K562 (cell line): ENCODE results near the gene PHTF2. TPM values are rescaled to one million over a fixed set of nuclear protein-coding genes. Genes with fewer than 3 reads are reported as not detected.
A peak's percentile ranks its signal among the peaks of the same experiment; 100 is the strongest.

Experiments used
- CREB3L1 ChIP-seq: fragments of 450-650 bp; IDR thresholded peaks from 2 replicates; pipeline ENCODE4 v1.6.1; 2014; ENCODE audit warnings: low read depth, mild to moderate bottlenecking, moderate library complexity, borderline replicate concordance
- DPF2 ChIP-seq: fragments of 450-650 bp; IDR thresholded peaks from 2 replicates; pipeline ENCODE4 v1.6.1; 2016
- EP400 ChIP-seq: fragments of 450-650 bp; IDR thresholded peaks from 2 replicates; pipeline ENCODE4 v1.6.1; 2017; ENCODE audit warnings: antibody characterized with exemption, mild to moderate bottlenecking, moderate library complexity
- FOXA3 ChIP-seq, 2 experiments: fragments of 450-650 bp in 1 of 2; sonication (generic) in 1 of 2; formaldehyde crosslinking; IDR thresholded peaks in 1 of 2; conservative IDR thresholded peaks in 1 of 2; 2 replicates each; pipeline versions ENCODE4 v1.4.0 to v1.8.0; 2020 to 2022; ENCODE audit warnings: mild to moderate bottlenecking in 2 of 2, missing genetic modification reagents in 1 of 2
- GTF2B ChIP-seq: IDR thresholded peaks from 2 replicates; pipeline ENCODE4 v1.6.1; 2011; ENCODE audit not compliant: insufficient read length; ENCODE audit errors: extremely low read depth
- HES1 ChIP-seq: fragments of 450-650 bp; IDR thresholded peaks from 2 replicates; pipeline ENCODE4 v1.6.1; 2016; ENCODE audit warnings: low read depth, mild to moderate bottlenecking, moderate library complexity
- MED1 ChIP-seq: sonication (generic); formaldehyde crosslinking; IDR thresholded peaks from 2 replicates; pipeline ENCODE4 v1.8.1; 2023; ENCODE audit warnings: missing genetic modification reagents, borderline replicate concordance
- MGA ChIP-seq: fragments of 450-650 bp; IDR thresholded peaks from 2 replicates; pipeline ENCODE4 v1.6.1; 2016; ENCODE audit warnings: mild to moderate bottlenecking, moderate library complexity
- PKNOX1 ChIP-seq: fragments of 450-650 bp; IDR thresholded peaks from 2 replicates; pipeline ENCODE4 v1.6.1; 2016
- ZNF274 ChIP-seq: IDR thresholded peaks from 2 replicates; pipeline ENCODE4 v1.6.1; 2011; ENCODE audit warnings: low read depth, mild to moderate bottlenecking, low read length, moderate library complexity, borderline replicate concordance
- ZNF717 ChIP-seq: fragments of 250-450 bp; sonication (Bioruptor Pico); IDR thresholded peaks from 2 replicates; pipeline ENCODE4 v1.5.0; 2021
- polyA plus RNA-seq, 8 experiments: library from polyadenylated mRNA; depleted of rRNA in 4 of 8; stranded (reverse) in 5 of 8; unstranded in 3 of 8; fragments of >200 nt; fragmentation: Nextera tagmentation in 2 of 8; fragmentation: Illumina TruSeq in 1 of 8; extraction: Ambion mirVana in 2 of 8; extraction: Trizol in 1 of 8; gene quantifications; 2 replicates each; pipeline versions ENCODE4 v1.2.1 to v1.2.3, GENCODE V29; 2011 to 2014; ENCODE audit warnings: inconsistent platforms in 1 of 8, missing spikeins in 1 of 8
- total RNA-seq, 7 experiments: library from RNA; depleted of rRNA in 6 of 7; stranded (reverse); fragments of >200 nt in 6 of 7; fragmentation: Illumina TruSeq in 2 of 7; extraction: Trizol in 2 of 7; gene quantifications; 2 replicates each; pipeline versions ENCODE4 v1.2.1 to v1.2.3, GENCODE V29; 2011 to 2021; ENCODE audit warnings: low replicate concordance in 1 of 7

PHTF2 gene
- total and polyA plus RNA-seq, 9 of the 15 experiments (the other 6 are each of a cell fraction or from before 2014, with no cell fraction given): 17.9 to 43.6 (median 25.4) TPM

- TF ChIP-seq GTF2B (no peak), CREB3L1 (0 out of 2 replicates have a peak, but pooled peaks have one; percentile 31), FOXA3 (CRISPR knock-in tag; conservative IDR thresholded peaks at IDR 0.05 in 1 of 2, IDR thresholded peaks at IDR 0.05 in 1 of 2) (peak; percentile 94 to 97), EP400 (no peak), ZNF274 (no peak), MGA (peak; percentile 30; the same call in 1 of the 2 replicates), DPF2 (peak; percentile 70), ZNF717 (CRISPR knock-in tag) (no peak), PKNOX1 (peak; percentile 8; the same call in 1 of the 2 replicates), MED1 (CRISPR knock-in tag) (no peak), HES1 (peak; percentile 24; the same call in 1 of the 2 replicates)
These were observed 57.0 kb downstream of the PHTF2 start (continued) for GRCh38 chr7:77855371-77856083.
